ENCODE measurements around the gene CDKL5.
"Not testable (repeated sequence)": the region's sequence is repeated elsewhere in the genome, so short reads cannot be mapped to it uniquely, and the experiment has no call there.

The CDKL5 gene

DNA sequence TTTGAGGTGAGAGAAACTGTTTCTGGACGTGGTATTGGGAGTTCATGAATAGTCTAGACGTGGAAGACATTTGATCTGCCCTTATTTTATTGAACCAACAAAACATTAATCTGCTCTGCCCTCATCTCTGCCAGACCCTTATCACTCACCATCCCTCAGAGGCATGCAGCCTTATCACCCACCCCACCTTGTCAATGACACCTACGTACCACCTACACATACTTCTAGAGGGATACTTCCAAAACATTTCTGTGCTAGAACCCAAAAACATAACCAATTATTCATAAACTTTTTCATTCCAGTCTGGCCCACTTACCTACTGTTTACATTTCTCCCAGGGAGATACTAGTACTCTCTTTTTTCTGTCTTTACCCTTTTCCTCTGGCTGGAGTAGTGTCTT lies 141.3 kb downstream of the CDKL5 start:
- no peak for TF ChIP-seq POLR2AphosphoS5 (IDR thresholded peaks at IDR 0.05; ENCODE audit: borderline replicate concordance, low read depth, low read length)
- no peak for TF ChIP-seq EZH2 (IDR thresholded peaks at IDR 0.05)
- TF ChIP-seq FOXP2 (optimal IDR thresholded peaks at IDR 0.05; ENCODE audit: control extremely low read depth, extremely low read length, insufficient read depth), result no peak
- no peak overlapping the region for H3K4me3 ChIP-seq
- no peak for DNase-seq (ENCODE audit: low read depth, low spot score)
- H3K36me3 ChIP-seq (ENCODE audit: insufficient read depth, low read length), result no peaks in the 10 kb centered on the region
- no peak overlapping the region for H3K9ac ChIP-seq (ENCODE audit: insufficient read length)
- H3K27ac ChIP-seq, result no peak overlapping the region
- H3K9me3 ChIP-seq (ENCODE audit: low read depth, low read length), result no peaks in the 10 kb centered on the region

DNA sequence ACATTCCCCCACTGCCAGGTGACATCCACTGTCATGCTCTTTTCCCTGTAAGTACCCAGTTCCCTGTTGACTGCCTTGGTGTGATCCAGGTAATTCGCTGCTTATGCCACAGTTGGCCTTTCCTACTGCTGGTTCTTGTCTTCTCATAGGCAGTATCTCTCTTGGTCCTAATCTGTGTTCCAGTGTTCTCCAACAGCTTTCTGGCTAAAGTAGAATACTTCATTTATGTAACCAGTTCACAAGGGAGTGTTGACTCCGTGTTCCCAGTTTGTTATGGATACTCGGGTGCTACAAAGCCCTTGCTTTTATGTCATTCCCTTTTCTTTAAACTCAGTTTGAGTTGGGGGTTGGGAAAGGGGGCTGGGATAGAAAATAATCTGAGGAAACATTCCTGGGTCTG lies 148.1 kb downstream of the CDKL5 start:
- no peak for DNase-seq (ENCODE audit: low read depth, low spot score)
- no peak overlapping the region for H3K9ac ChIP-seq (ENCODE audit: insufficient read length)
- H3K36me3 ChIP-seq (ENCODE audit: insufficient read depth, low read length), result no peaks in the 10 kb centered on the region
- H3K4me3 ChIP-seq, result no peak overlapping the region
- no peaks in the 10 kb centered on the region for H3K9me3 ChIP-seq (ENCODE audit: low read depth, low read length)
- TF ChIP-seq POLR2AphosphoS5 (IDR thresholded peaks at IDR 0.05; ENCODE audit: borderline replicate concordance, low read depth, low read length) (no peak), FOXP2 (optimal IDR thresholded peaks at IDR 0.05; ENCODE audit: control extremely low read depth, extremely low read length, insufficient read depth) (no peak), EZH2 (IDR thresholded peaks at IDR 0.05) (no peak)
- no peak overlapping the region for H3K27ac ChIP-seq

DNA sequence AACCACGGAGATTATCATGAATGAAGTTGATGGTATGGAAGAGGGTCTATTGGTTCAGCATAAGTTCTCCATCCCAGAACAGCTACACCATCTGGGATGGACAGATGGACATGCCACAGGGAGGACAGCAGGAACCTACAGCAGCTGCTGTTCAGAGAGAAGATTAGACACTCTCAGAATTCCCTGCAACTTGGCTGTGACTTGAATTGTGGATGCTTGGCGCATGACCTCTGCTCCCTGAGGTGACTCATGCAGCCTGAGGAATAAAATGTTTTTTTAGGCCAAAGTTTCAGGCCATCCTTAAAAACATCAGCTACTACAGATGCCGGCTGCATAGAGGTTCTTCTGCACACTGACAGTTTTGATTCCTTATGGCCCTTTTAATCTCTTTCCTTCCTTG lies 149.2 kb downstream of the CDKL5 start:
- H3K9me3 ChIP-seq (ENCODE audit: low read depth, low read length), result no peaks in the 10 kb centered on the region
- DNase-seq (ENCODE audit: low read depth, low spot score), result no peak
- H3K9ac ChIP-seq (ENCODE audit: insufficient read length), result no peak overlapping the region
- no peak for TF ChIP-seq FOXP2 (optimal IDR thresholded peaks at IDR 0.05; ENCODE audit: control extremely low read depth, extremely low read length, insufficient read depth)
- TF ChIP-seq EZH2 (IDR thresholded peaks at IDR 0.05), result no peak
- no peak for TF ChIP-seq POLR2AphosphoS5 (IDR thresholded peaks at IDR 0.05; ENCODE audit: borderline replicate concordance, low read depth, low read length)
- H3K4me3 ChIP-seq, result no peak overlapping the region
- H3K36me3 ChIP-seq (ENCODE audit: insufficient read depth, low read length), result no peaks in the 10 kb centered on the region
- no peak overlapping the region for H3K27ac ChIP-seq

DNA sequence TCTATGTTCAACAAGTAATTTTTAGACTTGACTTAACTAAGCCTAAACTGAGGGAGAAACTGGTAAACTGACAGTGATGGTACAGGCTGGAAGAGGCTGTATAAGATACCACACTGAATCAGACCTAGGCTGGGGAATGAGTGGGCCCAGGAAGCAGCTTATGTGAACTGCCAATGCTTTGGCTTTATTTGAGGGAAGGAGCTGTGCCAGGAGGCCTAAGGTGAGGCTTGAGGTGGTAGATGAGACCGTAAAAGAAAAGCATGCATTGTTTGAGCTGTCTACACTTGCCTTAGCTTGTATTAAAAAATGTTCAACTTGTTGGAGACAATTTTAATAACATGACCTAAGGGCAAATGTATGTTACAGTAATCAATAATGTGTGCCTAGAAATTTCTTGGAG lies 150.3 kb downstream of the CDKL5 start:
- no peak for DNase-seq (ENCODE audit: low read depth, low spot score)
- TF ChIP-seq POLR2AphosphoS5 (IDR thresholded peaks at IDR 0.05; ENCODE audit: borderline replicate concordance, low read depth, low read length) (no peak), FOXP2 (optimal IDR thresholded peaks at IDR 0.05; ENCODE audit: control extremely low read depth, extremely low read length, insufficient read depth) (no peak)

DNA sequence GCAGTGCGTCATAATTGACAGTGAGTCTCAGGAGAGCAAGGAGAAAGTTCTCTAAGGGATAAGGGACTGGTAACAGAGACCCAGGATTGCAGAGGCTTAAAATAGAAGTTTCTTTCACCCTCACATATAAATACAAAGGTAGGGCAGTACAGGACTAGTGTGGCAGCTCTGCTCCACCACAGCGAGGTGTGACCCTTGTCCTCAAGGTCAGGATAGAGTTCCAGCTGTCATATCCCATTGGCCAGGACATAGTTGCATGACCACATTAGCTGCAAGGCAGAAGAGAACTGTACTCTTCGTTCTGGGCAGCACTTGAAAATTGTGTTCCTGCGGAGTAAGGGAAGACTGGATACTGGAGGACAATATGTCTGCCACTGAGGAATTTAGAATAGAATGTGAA lies 152.0 kb downstream of the CDKL5 start:
- no peak for TF ChIP-seq POLR2AphosphoS5 (IDR thresholded peaks at IDR 0.05; ENCODE audit: borderline replicate concordance, low read depth, low read length)
- no peak overlapping the region for H3K27ac ChIP-seq
- no peaks in the 10 kb centered on the region for H3K36me3 ChIP-seq (ENCODE audit: insufficient read depth, low read length)
- H3K9me3 ChIP-seq (ENCODE audit: low read depth, low read length), result no peaks in the 10 kb centered on the region
- no peak overlapping the region for H3K9ac ChIP-seq (ENCODE audit: insufficient read length)
- DNase-seq (ENCODE audit: low read depth, low spot score), result no peak
- H3K4me3 ChIP-seq, result no peak overlapping the region

More for the DNA sequence above, 150.3 kb downstream of the CDKL5 start:
- Histone ChIP-seq H3K4me3 (no peak overlapping the region), H3K36me3 (ENCODE audit: insufficient read depth, low read length) (no peaks in the 10 kb centered on the region), H3K9ac (ENCODE audit: insufficient read length) (no peak overlapping the region), H3K9me3 (ENCODE audit: low read depth, low read length) (no peaks in the 10 kb centered on the region), H3K27ac (no peak overlapping the region)

DNA sequence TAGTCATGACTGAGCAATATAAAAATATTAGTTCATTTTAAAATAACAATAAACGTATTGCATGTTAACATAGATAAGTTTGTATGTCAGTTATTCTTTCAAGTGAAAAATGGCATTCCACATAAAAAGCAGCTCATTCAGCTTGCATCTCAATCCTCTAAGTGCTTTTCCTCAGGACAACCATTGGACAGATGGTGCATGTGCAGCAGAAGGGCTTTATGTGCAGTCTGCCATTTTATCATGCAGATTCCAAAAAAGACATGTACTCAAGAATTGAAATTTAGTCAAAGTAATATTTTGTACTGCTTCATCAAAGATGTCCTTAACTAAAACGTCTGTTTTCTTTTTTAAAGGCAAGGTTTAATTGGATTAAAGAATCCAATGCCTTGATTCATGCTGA lies 153.1 kb downstream of the CDKL5 start:
- DNase-seq (ENCODE audit: low read depth, low spot score), result no peak

DNA sequence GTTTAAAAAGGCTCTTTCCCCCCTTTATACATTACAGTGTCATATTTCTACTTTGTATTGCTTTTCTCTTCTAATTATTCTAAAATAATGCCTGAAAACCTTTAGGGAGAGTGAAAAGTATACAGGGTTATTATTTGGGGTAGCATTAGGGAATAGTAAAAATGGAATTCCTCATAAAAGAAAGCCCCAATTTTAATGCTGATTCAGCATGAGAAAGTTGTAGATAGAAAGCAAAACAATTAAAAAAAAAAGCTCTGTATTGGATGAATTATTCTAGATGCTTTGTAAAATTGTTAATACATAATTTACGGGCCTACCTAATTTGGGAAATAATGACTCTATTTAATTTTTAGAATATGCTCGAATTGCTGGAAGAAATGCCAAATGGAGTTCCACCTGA lies 154.1 kb downstream of the CDKL5 start:
- no peak overlapping the region for H3K9ac ChIP-seq (ENCODE audit: insufficient read length)
- no peak overlapping the region for H3K27ac ChIP-seq
- H3K4me3 ChIP-seq, result no peak overlapping the region
- TF ChIP-seq POLR2AphosphoS5 (IDR thresholded peaks at IDR 0.05; ENCODE audit: borderline replicate concordance, low read depth, low read length) (no peak), EZH2 (IDR thresholded peaks at IDR 0.05) (no peak), FOXP2 (optimal IDR thresholded peaks at IDR 0.05; ENCODE audit: control extremely low read depth, extremely low read length, insufficient read depth) (no peak)
- no peak for DNase-seq (ENCODE audit: low read depth, low spot score)
- no peaks in the 10 kb centered on the region for H3K36me3 ChIP-seq (ENCODE audit: insufficient read depth, low read length)
- H3K9me3 ChIP-seq (ENCODE audit: low read depth, low read length), result no peaks in the 10 kb centered on the region

More for the DNA sequence above, 153.1 kb downstream of the CDKL5 start:
- Histone ChIP-seq H3K27ac (no peak overlapping the region), H3K4me3 (no peak overlapping the region), H3K9me3 (ENCODE audit: low read depth, low read length) (no peaks in the 10 kb centered on the region), H3K36me3 (ENCODE audit: insufficient read depth, low read length) (no peaks in the 10 kb centered on the region), H3K9ac (ENCODE audit: insufficient read length) (no peak overlapping the region)
- TF ChIP-seq POLR2AphosphoS5 (IDR thresholded peaks at IDR 0.05; ENCODE audit: borderline replicate concordance, low read depth, low read length), result no peak

DNA sequence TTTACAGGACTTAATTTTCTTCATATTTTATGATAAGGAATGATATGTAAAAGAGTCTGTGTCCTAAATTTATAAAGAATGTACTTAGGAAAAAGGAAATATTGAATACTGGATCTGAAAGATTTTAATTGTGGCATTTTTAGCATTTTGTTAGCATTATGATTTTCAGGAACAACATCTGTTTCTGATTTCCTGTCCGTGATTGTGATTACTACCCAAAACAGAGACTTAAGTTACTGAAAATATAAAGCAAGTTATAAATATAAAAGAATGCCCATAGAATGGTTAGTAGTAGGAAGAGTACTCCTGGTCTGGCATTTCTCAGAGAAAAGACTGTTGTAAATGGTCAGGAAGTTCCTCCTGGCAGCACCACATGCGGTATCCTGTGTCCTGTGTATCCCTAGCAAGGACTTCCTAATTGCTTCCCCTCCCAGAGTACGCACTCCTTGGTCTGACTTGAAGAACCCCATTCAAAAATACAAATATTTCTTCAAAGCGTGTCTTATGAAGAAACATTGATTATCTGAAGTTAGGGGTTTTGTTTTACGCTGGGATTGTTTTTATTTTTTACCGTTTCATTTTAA lies 157.6 kb downstream of the CDKL5 start:
- H3K36me3 ChIP-seq (ENCODE audit: insufficient read depth, low read length), result no peaks in the 10 kb centered on the region
- no peaks in the 10 kb centered on the region for H3K9me3 ChIP-seq (ENCODE audit: low read depth, low read length)
- H3K4me3 ChIP-seq, result no peak overlapping the region
- H3K9ac ChIP-seq (ENCODE audit: insufficient read length), result no peak overlapping the region
- TF ChIP-seq EZH2 (IDR thresholded peaks at IDR 0.05) (no peak), POLR2AphosphoS5 (IDR thresholded peaks at IDR 0.05; ENCODE audit: borderline replicate concordance, low read depth, low read length) (no peak), FOXP2 (optimal IDR thresholded peaks at IDR 0.05; ENCODE audit: control extremely low read depth, extremely low read length, insufficient read depth) (no peak)
- no peak overlapping the region for H3K27ac ChIP-seq
- peak; percentile 34 for DNase-seq (ENCODE audit: low read depth, low spot score)

DNA sequence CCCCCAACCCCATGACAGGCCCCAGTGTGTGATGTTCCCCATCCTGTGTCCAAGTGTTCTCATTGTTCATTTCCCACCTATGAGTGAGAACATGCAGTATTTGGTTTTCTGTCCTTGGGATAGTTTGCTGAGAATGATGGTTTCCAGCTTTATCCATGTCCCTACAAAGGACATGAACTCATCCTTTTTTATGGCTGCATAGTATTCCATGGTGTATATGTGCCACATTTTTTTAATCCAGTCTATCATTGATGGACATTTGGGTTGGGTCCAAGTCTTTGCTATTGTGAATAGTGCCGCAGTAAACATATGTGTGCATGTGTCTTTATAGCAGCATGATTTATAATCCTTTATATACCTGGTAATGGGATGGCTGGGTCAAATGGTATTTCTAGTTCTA lies 163.9 kb downstream of the CDKL5 start:
- not testable (repeated sequence) for H3K9me3 ChIP-seq (ENCODE audit: low read depth, low read length); H3K9ac ChIP-seq (ENCODE audit: insufficient read length); H3K36me3 ChIP-seq (ENCODE audit: insufficient read depth, low read length); H3K27ac ChIP-seq; DNase-seq (ENCODE audit: low read depth, low spot score); H3K4me3 ChIP-seq

Measured in SK-N-MC (cell line).